8988T (cell line): Measurements from ENCODE around the gene DNAH9.
"Not testable (repeated sequence)": the region's sequence is repeated elsewhere in the genome, so short reads cannot be mapped to it uniquely, and the experiment has no call there.

Source experiments
- DNase-seq: peaks from one replicate; pipeline ENCODE4 v3.0.0; 2011

Gene DNAH9

GRCh38 chr17:11928436-11928835 lies 330.2 kb downstream of the DNAH9 start:
- no peak for DNase-seq

DNA sequence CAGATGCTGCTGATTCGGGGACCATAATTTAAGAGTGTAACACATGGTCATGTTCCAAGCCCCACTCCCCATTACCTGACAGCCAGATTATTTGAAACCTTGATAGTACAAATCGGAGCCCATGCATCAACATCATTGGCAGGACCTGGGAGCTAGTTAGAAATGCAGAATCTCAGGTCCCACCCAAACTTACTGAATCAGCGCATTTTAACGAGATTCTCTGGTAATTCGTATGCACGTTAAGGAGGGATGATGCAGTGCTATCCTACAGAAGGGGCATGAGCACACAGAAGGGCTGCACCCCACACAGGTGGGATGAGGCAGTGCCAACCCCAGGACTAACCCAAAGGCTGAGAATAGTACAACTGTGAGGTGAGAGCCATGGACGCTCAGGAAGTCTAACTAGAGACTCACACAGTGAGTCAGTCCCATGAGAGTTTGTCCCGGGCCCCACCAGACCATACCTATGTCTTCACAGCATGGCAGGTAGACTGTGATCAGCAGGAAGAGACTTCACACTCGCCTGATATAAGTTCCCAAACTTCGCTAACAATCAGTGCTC lies 334.1 kb downstream of the DNAH9 start:
- DNase-seq = no peak

DNA sequence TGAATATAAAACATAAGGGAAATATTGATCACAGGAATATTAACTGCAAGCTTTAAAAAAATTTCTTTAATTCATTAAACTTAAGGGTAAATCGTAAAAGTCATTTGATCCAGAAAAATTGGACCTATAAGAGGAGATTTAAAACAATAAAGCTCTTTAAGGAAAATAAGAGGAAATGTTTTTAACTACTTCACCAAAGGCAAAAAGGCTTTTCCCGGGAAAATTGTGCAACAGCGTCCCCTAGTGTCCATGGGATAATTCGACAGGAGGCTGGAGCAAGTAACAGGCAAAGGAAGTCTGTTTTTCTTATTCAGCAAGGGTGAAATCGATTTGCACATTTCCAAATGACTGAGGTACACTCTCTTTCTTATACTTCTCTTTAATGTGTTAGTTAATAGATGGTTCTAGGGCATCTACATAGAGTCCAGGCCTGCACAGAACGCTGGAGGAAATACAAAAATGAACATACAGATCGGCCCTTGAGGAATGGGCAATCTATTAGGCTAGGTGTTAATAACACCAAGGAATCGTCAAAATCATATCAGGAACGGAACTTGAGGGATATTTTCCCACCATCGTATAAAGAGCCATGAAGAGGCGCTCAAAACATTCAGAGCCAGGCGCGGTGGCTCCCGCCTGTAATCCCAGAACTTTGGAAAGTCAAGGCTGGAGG lies 337.6 kb downstream of the DNAH9 start:
- no peak for DNase-seq

DNA sequence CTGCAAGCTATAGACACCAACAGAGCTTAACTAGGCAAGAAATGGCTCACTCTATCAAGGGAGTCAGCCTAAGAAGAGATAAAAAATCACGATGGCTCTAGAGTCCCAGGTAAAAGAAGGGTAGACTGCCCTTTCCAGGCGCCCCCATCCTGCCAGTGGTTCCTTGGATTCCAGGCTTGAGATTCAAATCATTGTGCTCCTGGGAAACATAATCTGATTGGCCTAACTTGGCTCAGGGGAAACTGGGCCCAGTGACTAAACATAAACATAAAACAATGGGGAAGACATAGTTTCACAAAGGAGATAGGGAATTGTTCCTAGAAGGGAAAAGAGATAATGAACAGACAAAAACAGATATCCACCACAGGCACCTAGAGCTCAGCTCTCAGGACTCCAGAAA lies 342.6 kb downstream of the DNAH9 start:
- no peak for DNase-seq

DNA sequence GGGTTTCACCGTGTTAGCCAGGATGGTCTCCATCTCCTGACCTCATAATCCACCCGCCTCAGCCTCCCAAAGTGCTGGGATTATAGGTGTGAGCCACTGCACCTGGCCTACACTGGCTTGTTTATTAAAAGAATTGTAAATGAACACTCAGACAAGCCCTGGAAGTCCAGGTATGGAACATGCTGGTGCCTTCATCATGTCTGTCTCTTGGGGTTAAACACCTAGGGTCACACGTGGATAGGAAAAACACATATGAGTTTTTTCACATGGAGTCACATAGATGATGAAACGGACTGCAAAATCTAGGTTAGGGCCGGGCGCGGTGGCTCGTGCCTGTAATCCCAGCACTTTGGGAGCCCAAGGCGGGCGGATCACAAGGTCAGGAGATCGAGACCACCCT lies 344.8 kb downstream of the DNAH9 start:
- not testable (repeated sequence) for DNase-seq

GRCh38 chr17:11943759-11944347 lies 345.6 kb downstream of the DNAH9 start:
- DNase-seq = no peak

GRCh38 chr17:11944587-11944986 lies 346.3 kb downstream of the DNAH9 start:
- DNase-seq = no peak

GRCh38 chr17:11948789-11949188 lies 350.5 kb downstream of the DNAH9 start:
- DNase-seq = no peak

- not testable (repeated sequence) for DNase-seq
These were observed 351.3 kb downstream of the DNAH9 start for GRCh38 chr17:11949571-11949970.

GRCh38 chr17:11950771-11951519 lies 352.7 kb downstream of the DNAH9 start:
- no peak for DNase-seq

DNA sequence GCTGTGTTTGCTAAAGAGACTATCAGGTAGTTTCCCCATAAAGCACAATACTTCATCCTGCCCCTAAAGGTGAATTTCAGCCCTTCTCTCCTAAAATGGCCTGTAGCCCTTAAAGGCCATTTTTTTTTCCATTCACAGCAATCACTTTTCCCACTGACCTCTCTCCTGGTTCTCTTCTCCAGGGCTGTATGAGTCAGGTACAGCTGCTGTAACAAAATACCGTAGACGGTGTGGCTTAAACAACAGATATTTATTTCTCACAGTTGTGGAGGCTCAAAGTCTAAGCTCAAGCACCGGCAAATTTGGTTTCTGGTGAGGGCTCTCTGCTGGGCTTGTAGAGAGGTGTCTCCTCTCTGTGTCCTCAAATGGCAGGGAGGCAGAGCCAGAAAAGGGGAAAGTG lies 354.3 kb downstream of the DNAH9 start:
- DNase-seq = no peak

- no peak for DNase-seq
These were observed 355.7 kb downstream of the DNAH9 start for GRCh38 chr17:11953924-11954323.

GRCh38 chr17:11954936-11955335 lies 356.7 kb downstream of the DNAH9 start:
- no peak for DNase-seq

GRCh38 chr17:11969565-11969964 lies 371.3 kb downstream of the DNAH9 start:
- no peak for DNase-seq

GRCh38 chr17:11972741-11973140 lies 374.5 kb downstream of the DNAH9 start:
- DNase-seq = not testable (repeated sequence)

DNA sequence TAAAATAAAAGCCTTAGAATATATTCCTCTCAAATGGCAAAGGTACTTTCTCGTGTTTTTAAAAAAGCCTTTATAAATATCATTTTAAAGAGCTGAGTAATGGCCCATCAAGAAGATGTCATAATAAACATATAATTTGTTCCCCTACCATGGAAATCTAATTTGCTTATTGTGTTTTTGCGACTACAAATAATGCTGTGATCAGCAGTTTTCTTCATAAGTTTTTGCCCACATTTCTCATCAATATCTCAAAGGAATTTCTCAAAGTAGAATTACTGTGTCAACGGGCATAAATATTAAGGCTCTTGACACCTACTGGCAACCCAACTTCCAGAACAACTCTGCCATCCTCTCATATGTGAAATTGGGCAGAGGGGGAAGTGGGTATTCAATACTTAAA lies 381.5 kb downstream of the DNAH9 start:
- DNase-seq = no peak

DNA sequence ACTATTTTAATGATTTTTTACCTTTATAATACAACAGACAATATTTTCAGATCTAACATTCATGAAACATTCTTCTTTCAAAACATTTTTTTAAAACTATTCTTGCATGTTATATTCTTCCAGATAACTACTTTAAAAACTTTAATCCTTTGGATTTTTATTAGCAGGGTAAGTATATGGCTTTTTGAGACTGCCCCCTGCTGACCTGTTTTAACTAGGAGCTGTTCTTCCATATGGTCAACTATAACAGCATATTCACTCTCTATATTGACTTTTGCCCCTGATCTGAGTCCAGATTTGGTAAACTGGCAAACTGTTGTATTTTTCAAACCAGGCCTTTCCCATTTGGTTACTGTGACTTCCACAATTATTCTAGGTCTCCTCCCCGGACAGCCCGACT lies 382.5 kb downstream of the DNAH9 start:
- DNase-seq = no peak

DNA sequence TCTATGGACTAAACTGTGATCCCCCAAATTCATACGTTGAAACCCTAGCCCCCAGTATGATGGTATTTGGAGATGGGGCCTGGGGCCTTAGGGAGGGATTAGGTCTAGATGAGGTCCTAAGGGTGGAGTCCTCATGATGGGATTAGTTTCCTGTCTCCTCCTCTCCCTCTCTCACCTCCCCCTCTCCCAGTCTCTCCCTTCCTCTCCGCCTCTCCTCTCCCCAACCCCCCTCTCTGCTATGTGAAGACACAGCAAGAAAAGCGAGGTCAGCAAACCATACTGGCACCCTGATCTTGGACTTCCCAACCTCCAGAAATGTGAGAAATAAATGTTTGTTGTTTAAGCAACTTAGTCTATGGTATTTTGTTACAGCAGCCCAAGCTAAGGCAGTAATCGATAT lies 383.6 kb downstream of the DNAH9 start:
- DNase-seq = no peak

DNA sequence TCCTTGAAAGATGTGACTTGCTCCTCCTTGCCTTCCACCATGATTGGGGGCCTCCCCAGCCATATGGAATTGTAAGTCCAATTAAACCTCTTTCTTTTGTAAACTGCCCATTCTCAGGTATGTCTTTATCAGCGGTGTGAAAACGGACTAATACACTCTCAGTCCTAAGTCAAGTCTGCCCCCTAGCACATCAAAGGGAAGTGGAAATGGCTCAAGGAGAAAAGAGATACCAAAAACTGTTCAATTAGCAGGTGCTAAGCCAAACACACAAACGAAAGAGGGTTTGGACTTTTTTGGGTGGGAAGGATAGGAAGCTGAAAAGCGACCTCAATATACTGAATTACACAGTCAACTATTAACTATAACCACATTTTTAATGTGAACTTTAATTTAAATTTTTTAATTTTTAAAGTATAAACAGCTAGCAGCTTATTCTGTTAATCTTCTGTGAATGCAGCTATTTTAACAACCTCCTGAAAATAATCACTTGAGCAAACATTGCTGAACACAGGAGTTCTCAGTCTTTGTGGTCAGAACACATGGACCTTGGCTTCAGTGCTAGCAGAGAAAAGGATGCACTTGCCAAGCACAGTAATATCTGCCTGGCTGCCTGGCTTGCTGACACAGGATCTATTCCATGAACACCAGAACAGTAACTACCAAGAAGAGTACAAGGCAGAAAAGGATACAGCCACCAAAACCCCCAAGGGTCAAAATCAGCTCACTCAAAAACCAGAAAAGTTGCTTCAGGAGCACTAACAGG lies 388.1 kb downstream of the DNAH9 start:
- DNase-seq = no peak

GRCh38 chr17:11986942-11987329 lies 388.7 kb downstream of the DNAH9 start:
- DNase-seq = no peak

- DNase-seq = no peak
These were observed 392.2 kb downstream of the DNAH9 start for GRCh38 chr17:11990363-11990983.

GRCh38 chr17:11991461-11991860 lies 393.2 kb downstream of the DNAH9 start:
- no peak for DNase-seq

DNA sequence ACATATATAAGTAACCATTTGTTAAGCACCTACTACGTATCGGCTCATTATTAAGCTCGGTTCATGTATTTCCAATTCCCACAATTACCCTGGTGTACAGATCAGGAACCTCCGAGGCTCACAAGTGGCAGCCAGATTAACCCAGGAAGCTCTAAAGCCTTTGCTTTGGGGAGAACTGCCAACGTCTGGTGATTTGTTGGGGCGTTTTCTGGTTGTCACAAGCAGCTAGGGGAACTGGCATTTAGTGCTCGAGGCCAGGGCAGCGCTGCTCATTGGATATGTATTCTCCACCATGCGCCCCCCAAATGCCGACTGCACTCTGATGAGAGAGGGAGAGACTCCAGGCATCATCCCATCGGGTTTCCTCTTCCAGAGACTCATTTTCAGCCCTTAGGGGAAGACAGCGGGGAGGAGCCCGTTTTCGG lies 398.5 kb downstream of the DNAH9 start:
- DNase-seq = no peak
